ENCODE measurements around the gene NGFR. TPM values are rescaled to one million over a fixed set of nuclear protein-coding genes. Genes with fewer than 3 reads are reported as not detected.
"Not testable (repeated sequence)": the region's sequence is repeated elsewhere in the genome, so short reads cannot be mapped to it uniquely, and the experiment has no call there.

Gene NGFR
- polyA plus RNA-seq, 4 donors: 0.54 to 22.8 (median 2.8) TPM; not detected in 1

- no peak overlapping the region for H3K27ac ChIP-seq (ENCODE audit: low read depth in 1 of 3, low read length in 2 of 3)
- FAIRE-seq (no peak), DNase-seq (no peak)
- H3K27me3 ChIP-seq (ENCODE audit: control insufficient read depth in 3 of 3, insufficient read depth in 3 of 3, low read length in 3 of 3): peaks cover 11 to 87% (median 26%) of the 10 kb centered on the region in 3 donors
- H3K4me3 ChIP-seq (ENCODE audit: low read depth in 1 of 3, low read length in 3 of 3): peak overlapping the region in 2 of 3 donors; percentile 29 to 35
- WGBS, 3 donors: 3 to 5% (median 5%) methylated on average over 13 of the region's 13 CpGs
- H3K4me1 ChIP-seq (ENCODE audit: control insufficient read depth in 3 of 3, insufficient read depth in 2 of 3, low read depth in 1 of 3, low read length in 2 of 3): peaks cover 0 to 14% (median 0%) of the 10 kb centered on the region in 3 donors
- no peaks in the 10 kb centered on the region for H3K36me3 ChIP-seq (ENCODE audit: control insufficient read depth in 3 of 3, insufficient read depth in 2 of 3, low read depth in 1 of 3, low read length in 3 of 3)
- no peaks in the 10 kb centered on the region for H3K9me3 ChIP-seq (ENCODE audit: control insufficient read depth in 2 of 2, insufficient read depth in 1 of 2, low read depth in 1 of 2, low read length in 1 of 2)
Measured at GRCh38 chr17:49496867-49497147, 1.7 kb downstream of the NGFR start.

- H3K4me3 ChIP-seq (ENCODE audit: low read depth in 1 of 3, low read length in 3 of 3): peak overlapping the region in 2 of 3 donors; percentile 29 to 35
- DNase-seq: peak in 1 of 2 donors; percentile 35
- peaks cover 11 to 92% (median 28%) of the 10 kb centered on the region in 3 donors for H3K27me3 ChIP-seq (ENCODE audit: control insufficient read depth in 3 of 3, insufficient read depth in 3 of 3, low read length in 3 of 3)
- no peaks in the 10 kb centered on the region for H3K36me3 ChIP-seq (ENCODE audit: control insufficient read depth in 3 of 3, insufficient read depth in 2 of 3, low read depth in 1 of 3, low read length in 3 of 3)
- FAIRE-seq: no peak
- 1 to 5% (median 2%) methylated on average over 74 to 75 of the region's 75 CpGs for WGBS, 3 donors
- H3K27ac ChIP-seq (ENCODE audit: low read depth in 1 of 3, low read length in 2 of 3): no peak overlapping the region
- peaks cover 0 to 14% (median 0%) of the 10 kb centered on the region in 3 donors for H3K4me1 ChIP-seq (ENCODE audit: control insufficient read depth in 3 of 3, insufficient read depth in 2 of 3, low read depth in 1 of 3, low read length in 2 of 3)
- no peaks in the 10 kb centered on the region for H3K9me3 ChIP-seq (ENCODE audit: control insufficient read depth in 2 of 2, insufficient read depth in 1 of 2, low read depth in 1 of 2, low read length in 1 of 2)
Measured at GRCh38 chr17:49497148-49498028, 2.3 kb downstream of the NGFR start.

GRCh38 chr17:49498029-49498615 is 3.0 kb downstream of the NGFR start:
- H3K4me3 ChIP-seq (ENCODE audit: low read depth in 1 of 3, low read length in 3 of 3): peak overlapping the region in 1 of 3 donors; percentile 35
- DNase-seq (no peak), FAIRE-seq (no peak)
- no peaks in the 10 kb centered on the region for H3K9me3 ChIP-seq (ENCODE audit: control insufficient read depth in 2 of 2, insufficient read depth in 1 of 2, low read depth in 1 of 2, low read length in 1 of 2)
- H3K27me3 ChIP-seq (ENCODE audit: control insufficient read depth in 3 of 3, insufficient read depth in 3 of 3, low read length in 3 of 3): peaks cover 11 to 89% (median 28%) of the 10 kb centered on the region in 3 donors
- H3K36me3 ChIP-seq (ENCODE audit: control insufficient read depth in 3 of 3, insufficient read depth in 2 of 3, low read depth in 1 of 3, low read length in 3 of 3): no peaks in the 10 kb centered on the region
- 19 to 33% (median 25%) methylated on average over 12 of the region's 12 CpGs for WGBS, 3 donors
- peaks cover 0 to 14% (median 0%) of the 10 kb centered on the region in 3 donors for H3K4me1 ChIP-seq (ENCODE audit: control insufficient read depth in 3 of 3, insufficient read depth in 2 of 3, low read depth in 1 of 3, low read length in 2 of 3)
- no peak overlapping the region for H3K27ac ChIP-seq (ENCODE audit: low read depth in 1 of 3, low read length in 2 of 3)

- H3K4me1 ChIP-seq (ENCODE audit: control insufficient read depth in 3 of 3, insufficient read depth in 2 of 3, low read depth in 1 of 3, low read length in 2 of 3): peaks cover 0 to 14% (median 0%) of the 10 kb centered on the region in 3 donors
- H3K36me3 ChIP-seq (ENCODE audit: control insufficient read depth in 3 of 3, insufficient read depth in 2 of 3, low read depth in 1 of 3, low read length in 3 of 3): no peaks in the 10 kb centered on the region
- FAIRE-seq (no peak), DNase-seq (no peak)
- 52 to 65% (median 58%) methylated on average over 3 of the region's 3 CpGs for WGBS, 3 donors
- H3K27me3 ChIP-seq (ENCODE audit: control insufficient read depth in 3 of 3, insufficient read depth in 3 of 3, low read length in 3 of 3): peaks cover 8 to 63% (median 28%) of the 10 kb centered on the region in 3 donors
- H3K9me3 ChIP-seq (ENCODE audit: control insufficient read depth in 2 of 2, insufficient read depth in 1 of 2, low read depth in 1 of 2, low read length in 1 of 2): no peaks in the 10 kb centered on the region
- H3K4me3 ChIP-seq (ENCODE audit: low read depth in 1 of 3, low read length in 3 of 3): no peak overlapping the region
- no peak overlapping the region for H3K27ac ChIP-seq (ENCODE audit: low read depth in 1 of 3, low read length in 2 of 3)
Measured at GRCh38 chr17:49501496-49501895, 6.4 kb downstream of the NGFR start.

GRCh38 chr17:49502254-49502653 is 7.2 kb downstream of the NGFR start:
- WGBS, 3 donors: 27 to 55% (median 53%) methylated on average over 4 of the region's 4 CpGs
- DNase-seq: no peak
- Histone ChIP-seq H3K4me1 (ENCODE audit: control insufficient read depth in 3 of 3, insufficient read depth in 2 of 3, low read depth in 1 of 3, low read length in 2 of 3) (peaks cover 0 to 7% (median 0%) of the 10 kb centered on the region in 3 donors), H3K27ac (ENCODE audit: low read depth in 1 of 3, low read length in 2 of 3) (no peak overlapping the region), H3K4me3 (ENCODE audit: low read depth in 1 of 3, low read length in 3 of 3) (no peak overlapping the region), H3K36me3 (ENCODE audit: control insufficient read depth in 3 of 3, insufficient read depth in 2 of 3, low read depth in 1 of 3, low read length in 3 of 3) (peaks cover 0 to 2% (median 0%) of the 10 kb centered on the region in 3 donors), H3K9me3 (ENCODE audit: control insufficient read depth in 2 of 2, insufficient read depth in 1 of 2, low read depth in 1 of 2, low read length in 1 of 2) (no peaks in the 10 kb centered on the region), H3K27me3 (ENCODE audit: control insufficient read depth in 3 of 3, insufficient read depth in 3 of 3, low read length in 3 of 3) (peaks cover under 1 to 56% (median 25%) of the 10 kb centered on the region in 3 donors)
- FAIRE-seq: no peak

GRCh38 chr17:49502680-49503079 is 7.6 kb downstream of the NGFR start:
- WGBS, 3 donors: 30 to 51% (median 40%) methylated on average over 4 to 5 of the region's 5 CpGs
- not testable (repeated sequence) for FAIRE-seq; H3K36me3 ChIP-seq (ENCODE audit: control insufficient read depth in 3 of 3, insufficient read depth in 2 of 3, low read depth in 1 of 3, low read length in 3 of 3); H3K27ac ChIP-seq (ENCODE audit: low read depth in 1 of 3, low read length in 2 of 3); H3K4me1 ChIP-seq (ENCODE audit: control insufficient read depth in 3 of 3, insufficient read depth in 2 of 3, low read depth in 1 of 3, low read length in 2 of 3); DNase-seq; H3K4me3 ChIP-seq (ENCODE audit: low read depth in 1 of 3, low read length in 3 of 3); H3K9me3 ChIP-seq (ENCODE audit: control insufficient read depth in 2 of 2, insufficient read depth in 1 of 2, low read depth in 1 of 2, low read length in 1 of 2)
- H3K27me3 ChIP-seq (ENCODE audit: control insufficient read depth in 3 of 3, insufficient read depth in 3 of 3, low read length in 3 of 3): peaks cover 0 to 56% (median 23%) of the 10 kb centered on the region in 3 donors

- no peak for DNase-seq
- Histone ChIP-seq H3K27ac (ENCODE audit: low read depth in 1 of 3, low read length in 2 of 3) (no peak overlapping the region), H3K36me3 (ENCODE audit: control insufficient read depth in 3 of 3, insufficient read depth in 2 of 3, low read depth in 1 of 3, low read length in 3 of 3) (peaks cover 0 to 2% (median 0%) of the 10 kb centered on the region in 3 donors), H3K4me1 (ENCODE audit: control insufficient read depth in 3 of 3, insufficient read depth in 2 of 3, low read depth in 1 of 3, low read length in 2 of 3) (no peaks in the 10 kb centered on the region), H3K9me3 (ENCODE audit: control insufficient read depth in 2 of 2, insufficient read depth in 1 of 2, low read depth in 1 of 2, low read length in 1 of 2) (no peaks in the 10 kb centered on the region), H3K4me3 (ENCODE audit: low read depth in 1 of 3, low read length in 3 of 3) (no peak overlapping the region), H3K27me3 (ENCODE audit: control insufficient read depth in 3 of 3, insufficient read depth in 3 of 3, low read length in 3 of 3) (peaks cover 0 to 50% (median 13%) of the 10 kb centered on the region in 3 donors)
- FAIRE-seq: no peak
- WGBS, 3 donors: 37 to 68% (median 39%) methylated on average over 4 of the region's 4 CpGs
Measured at GRCh38 chr17:49504369-49504768, 9.3 kb downstream of the NGFR start.

- Histone ChIP-seq H3K4me3 (ENCODE audit: low read depth in 1 of 3, low read length in 3 of 3) (no peak overlapping the region), H3K36me3 (ENCODE audit: control insufficient read depth in 3 of 3, insufficient read depth in 2 of 3, low read depth in 1 of 3, low read length in 3 of 3) (peaks cover 0 to 5% (median 0%) of the 10 kb centered on the region in 3 donors), H3K4me1 (ENCODE audit: control insufficient read depth in 3 of 3, insufficient read depth in 2 of 3, low read depth in 1 of 3, low read length in 2 of 3) (no peaks in the 10 kb centered on the region), H3K27ac (ENCODE audit: low read depth in 1 of 3, low read length in 2 of 3) (no peak overlapping the region), H3K9me3 (ENCODE audit: control insufficient read depth in 2 of 2, insufficient read depth in 1 of 2, low read depth in 1 of 2, low read length in 1 of 2) (no peaks in the 10 kb centered on the region), H3K27me3 (ENCODE audit: control insufficient read depth in 3 of 3, insufficient read depth in 3 of 3, low read length in 3 of 3) (peaks cover 0 to 40% (median 7%) of the 10 kb centered on the region in 3 donors)
- DNase-seq (no peak), FAIRE-seq (no peak)
- WGBS, 3 donors: 58 to 79% (median 67%) methylated on average over 14 of the region's 14 CpGs
Measured at GRCh38 chr17:49505854-49506253, 10.8 kb downstream of the NGFR start.
